ENCODE data around the gene TRMT1L. TPM values are rescaled to one million over a fixed set of nuclear protein-coding genes. Genes with fewer than 3 reads are reported as not detected.

The TRMT1L gene
- total RNA-seq, 3 donors from 2014 or later = 13.1 to 19.5 (median 18.7) TPM

DNA sequence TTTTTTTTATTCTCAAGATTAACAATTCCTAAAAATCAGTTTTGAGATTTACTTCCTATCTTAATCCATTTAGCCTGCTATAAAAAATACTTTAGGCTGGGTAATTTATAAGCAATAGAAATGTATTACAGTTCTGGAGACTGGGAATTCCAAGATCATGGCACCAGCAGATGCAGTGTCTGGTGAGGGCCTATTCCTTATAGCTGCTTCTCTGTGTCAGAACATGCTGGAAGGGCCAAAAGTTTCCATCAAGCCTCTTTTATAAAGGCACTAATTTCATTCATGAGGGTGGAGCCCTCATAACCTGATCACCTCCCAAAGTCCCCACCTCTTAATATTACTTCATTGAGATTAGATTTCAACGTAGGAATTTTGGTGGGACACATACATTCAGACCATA, 69.7 kb downstream of the TRMT1L start:
- TF ChIP-seq, protein P1, sequence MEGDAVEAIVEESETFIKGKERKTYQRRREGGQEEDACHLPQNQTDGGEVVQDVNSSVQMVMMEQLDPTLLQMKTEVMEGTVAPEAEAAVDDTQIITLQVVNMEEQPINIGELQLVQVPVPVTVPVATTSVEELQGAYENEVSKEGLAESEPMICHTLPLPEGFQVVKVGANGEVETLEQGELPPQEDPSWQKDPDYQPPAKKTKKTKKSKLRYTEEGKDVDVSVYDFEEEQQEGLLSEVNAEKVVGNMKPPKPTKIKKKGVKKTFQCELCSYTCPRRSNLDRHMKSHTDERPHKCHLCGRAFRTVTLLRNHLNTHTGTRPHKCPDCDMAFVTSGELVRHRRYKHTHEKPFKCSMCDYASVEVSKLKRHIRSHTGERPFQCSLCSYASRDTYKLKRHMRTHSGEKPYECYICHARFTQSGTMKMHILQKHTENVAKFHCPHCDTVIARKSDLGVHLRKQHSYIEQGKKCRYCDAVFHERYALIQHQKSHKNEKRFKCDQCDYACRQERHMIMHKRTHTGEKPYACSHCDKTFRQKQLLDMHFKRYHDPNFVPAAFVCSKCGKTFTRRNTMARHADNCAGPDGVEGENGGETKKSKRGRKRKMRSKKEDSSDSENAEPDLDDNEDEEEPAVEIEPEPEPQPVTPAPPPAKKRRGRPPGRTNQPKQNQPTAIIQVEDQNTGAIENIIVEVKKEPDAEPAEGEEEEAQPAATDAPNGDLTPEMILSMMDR (IDR thresholded peaks at IDR 0.05) = no peak
- TF ChIP-seq POLR2A (IDR thresholded peaks at IDR 0.05) = no peak
- no peak for TF ChIP-seq POLR2AphosphoS5 (IDR thresholded peaks at IDR 0.05)

GRCh38 chr1:185083818-185084217, 72.9 kb downstream of the TRMT1L start:
- no peak for DNase-seq (ENCODE audit: low spot score in 2 of 2)
- Histone ChIP-seq H3K4me1 (no peaks in the 10 kb centered on the region), H3K4me3 (no peak overlapping the region), H3K9me3 (no peaks in the 10 kb centered on the region), H3K36me3 (no peaks in the 10 kb centered on the region), H3K27me3 (no peaks in the 10 kb centered on the region), H3K27ac (no peak overlapping the region)
- intact Hi-C loops (cut with DNase I; ENCODE audit: low total_unique reads) = no loop called here
- TF ChIP-seq POLR2AphosphoS5 (IDR thresholded peaks at IDR 0.05) (no peak), POLR2A (IDR thresholded peaks at IDR 0.05) (no peak)
- TF ChIP-seq, protein P1 (IDR thresholded peaks at IDR 0.05) = no peak

More for the DNA sequence above, 69.7 kb downstream of the TRMT1L start:
- Histone ChIP-seq H3K4me1 (no peaks in the 10 kb centered on the region), H3K27me3 (no peaks in the 10 kb centered on the region), H3K27ac (no peak overlapping the region), H3K4me3 (no peak overlapping the region), H3K36me3 (no peaks in the 10 kb centered on the region), H3K9me3 (no peaks in the 10 kb centered on the region)
- DNase-seq (ENCODE audit: low spot score in 2 of 2) = no peak
- intact Hi-C loops (cut with DNase I; ENCODE audit: low total_unique reads) = no loop called here

- Histone ChIP-seq H3K4me1 (no peaks in the 10 kb centered on the region), H3K36me3 (no peaks in the 10 kb centered on the region), H3K9me3 (no peaks in the 10 kb centered on the region), H3K27ac (no peak overlapping the region), H3K27me3 (no peaks in the 10 kb centered on the region), H3K4me3 (no peak overlapping the region)
- intact Hi-C loops (cut with DNase I; ENCODE audit: low total_unique reads) = no loop called here
- TF ChIP-seq POLR2AphosphoS5 (IDR thresholded peaks at IDR 0.05) (no peak), POLR2A (IDR thresholded peaks at IDR 0.05) (no peak)
- TF ChIP-seq, protein P1 (IDR thresholded peaks at IDR 0.05) = no peak
- DNase-seq (ENCODE audit: low spot score in 2 of 2) = no peak
These were observed 76.3 kb downstream of the TRMT1L start for GRCh38 chr1:185080422-185080821.

DNA sequence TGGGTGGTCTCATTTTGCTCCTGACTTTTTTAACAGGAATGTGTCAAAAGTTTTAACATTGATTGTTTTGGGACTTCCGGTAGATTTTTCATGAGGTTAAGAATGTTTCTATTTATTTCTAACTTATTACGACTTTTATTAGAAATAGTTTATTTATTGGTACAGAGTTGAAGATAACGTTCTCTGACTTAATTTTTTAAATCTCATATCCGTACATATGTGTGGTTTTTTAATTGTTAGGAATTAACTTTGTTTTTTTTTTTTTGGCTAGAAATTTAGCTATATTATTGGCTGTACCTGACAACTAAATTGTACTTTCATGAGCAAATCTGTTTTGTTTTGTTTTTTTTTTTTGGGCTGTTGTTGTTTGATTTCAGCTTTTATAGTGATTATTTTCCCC, 79.4 kb downstream of the TRMT1L start:
- no peak for DNase-seq (ENCODE audit: low spot score in 2 of 2)
- no peak for TF ChIP-seq POLR2A (IDR thresholded peaks at IDR 0.05)
- TF ChIP-seq, protein P1 (IDR thresholded peaks at IDR 0.05) = no peak
- H3K27ac ChIP-seq = no peak overlapping the region
- H3K36me3 ChIP-seq = no peaks in the 10 kb centered on the region
- no peaks in the 10 kb centered on the region for H3K4me1 ChIP-seq
- no peak overlapping the region for H3K4me3 ChIP-seq
- no peaks in the 10 kb centered on the region for H3K27me3 ChIP-seq
- intact Hi-C loops (cut with DNase I; ENCODE audit: low total_unique reads) = no loop called here
- H3K9me3 ChIP-seq = no peaks in the 10 kb centered on the region

DNA sequence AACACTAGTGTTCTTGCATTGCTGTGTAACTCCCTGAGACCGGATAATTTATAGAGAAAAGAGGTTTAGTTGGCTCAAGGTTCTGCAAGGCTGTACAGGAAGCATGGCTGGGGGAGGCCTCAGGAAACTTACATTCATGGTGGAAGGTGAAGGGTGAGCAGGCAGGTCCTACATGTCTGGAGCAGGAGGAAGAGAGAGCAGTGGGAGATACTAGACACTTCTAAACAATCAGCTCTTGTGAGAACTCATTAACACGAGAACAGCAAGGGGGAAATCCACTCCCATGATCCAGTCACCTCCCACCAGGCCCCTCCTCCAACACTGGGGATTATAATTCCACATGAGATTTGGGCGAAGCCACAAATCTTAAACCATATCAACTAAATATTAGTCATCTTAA, 81.3 kb downstream of the TRMT1L start:
- no peak for DNase-seq (ENCODE audit: low spot score in 2 of 2)

More for the DNA sequence above, 81.3 kb downstream of the TRMT1L start:
- Histone ChIP-seq H3K36me3 (no peaks in the 10 kb centered on the region), H3K4me1 (no peaks in the 10 kb centered on the region), H3K27ac (no peak overlapping the region), H3K4me3 (no peak overlapping the region), H3K27me3 (no peaks in the 10 kb centered on the region), H3K9me3 (no peaks in the 10 kb centered on the region)
- no peak for TF ChIP-seq POLR2A (IDR thresholded peaks at IDR 0.05)
- TF ChIP-seq, protein P1 (IDR thresholded peaks at IDR 0.05) = no peak
- no peak for TF ChIP-seq POLR2AphosphoS5 (IDR thresholded peaks at IDR 0.05)
- intact Hi-C loops (cut with DNase I; ENCODE audit: low total_unique reads) = no loop called here

All from breast epithelium (tissue), 4 donors.